GM10847 (cell line): Measurements from ENCODE around the gene SLC17A2.

Experiments
- POLR2A ChIP-seq: IDR thresholded peaks from 2 replicates; pipeline ENCODE4 v1.6.1; 2011; ENCODE audit not compliant: insufficient read length; ENCODE audit errors: extremely low read depth

The SLC17A2 gene

GRCh38 chr6:25960734-25961133 lies 30.2 kb upstream of the SLC17A2 start:
- no peak for TF ChIP-seq POLR2A

GRCh38 chr6:25959890-25960536 lies 29.5 kb upstream of the SLC17A2 start:
- no peak for TF ChIP-seq POLR2A

DNA sequence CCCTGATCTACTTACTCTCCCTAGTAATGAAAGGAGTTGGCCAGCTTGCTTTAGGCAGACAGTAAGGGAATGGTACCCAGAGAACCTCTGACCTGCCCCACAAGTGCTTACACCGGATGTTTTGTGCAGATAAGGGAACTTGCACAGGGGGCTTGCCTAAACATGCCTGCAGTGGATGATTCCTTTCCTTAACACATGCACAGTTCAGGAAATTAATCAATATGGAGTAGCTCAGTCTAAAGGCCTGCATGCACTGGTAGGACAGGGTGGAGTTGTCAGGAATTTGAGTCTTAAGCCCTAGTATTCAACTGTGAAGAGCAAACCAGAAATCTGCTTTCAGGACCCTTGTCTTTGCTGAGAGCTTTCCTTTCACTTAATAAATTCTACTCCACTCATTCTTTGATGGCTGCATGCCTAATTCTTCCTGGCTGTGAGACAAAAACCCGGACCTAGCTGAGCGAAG lies 28.2 kb upstream of the SLC17A2 start:
- TF ChIP-seq POLR2A, result no peak

GRCh38 chr6:25956226-25956625 lies 25.7 kb upstream of the SLC17A2 start:
- TF ChIP-seq POLR2A, result no peak

- TF ChIP-seq POLR2A, result no peak
Observed at GRCh38 chr6:25954756-25955155, 24.3 kb upstream of the SLC17A2 start.

- TF ChIP-seq POLR2A, result no peak
Observed at GRCh38 chr6:25953733-25954132, 23.2 kb upstream of the SLC17A2 start.

- TF ChIP-seq POLR2A, result no peak
Observed at GRCh38 chr6:25952535-25952934, 22.0 kb upstream of the SLC17A2 start.

DNA sequence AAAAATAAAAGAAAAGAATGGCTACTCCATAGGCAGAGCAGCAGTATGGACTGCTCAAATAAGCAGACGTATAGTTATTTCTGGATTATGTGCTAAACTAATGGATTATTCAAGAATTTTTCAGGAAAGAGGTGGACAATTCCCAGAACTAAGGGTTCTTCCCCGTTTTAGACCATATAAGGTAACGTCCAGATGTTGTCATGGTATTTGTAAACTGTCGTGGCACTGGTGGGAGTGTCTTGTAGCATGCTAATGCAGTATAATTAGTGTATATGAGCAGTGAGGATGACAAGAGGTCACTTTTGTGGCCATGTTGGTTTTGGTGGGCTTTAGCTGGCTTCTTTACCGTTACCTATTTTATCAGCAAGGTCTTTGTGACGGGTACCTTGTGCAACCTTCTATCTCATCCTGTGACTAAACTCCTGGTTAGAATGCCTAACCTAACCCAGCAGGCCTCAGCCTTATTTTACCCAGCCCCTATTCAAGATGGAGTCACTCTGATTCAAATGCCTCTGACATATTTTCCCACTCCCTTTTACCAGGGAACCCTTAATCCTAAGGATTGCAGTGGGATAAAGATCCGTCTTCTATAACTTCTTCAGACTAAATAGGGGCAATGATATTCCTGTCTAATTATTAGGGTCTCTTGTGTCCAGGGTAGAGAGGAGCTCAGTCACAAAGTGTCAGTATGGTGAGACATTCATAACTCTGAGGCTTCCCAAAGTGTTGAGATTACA lies 21.0 kb upstream of the SLC17A2 start:
- TF ChIP-seq POLR2A, result no peak

GRCh38 chr6:25950297-25950696 lies 19.8 kb upstream of the SLC17A2 start:
- TF ChIP-seq POLR2A, result no peak

GRCh38 chr6:25949695-25950094 lies 19.2 kb upstream of the SLC17A2 start:
- TF ChIP-seq POLR2A, result no peak

- TF ChIP-seq POLR2A, result no peak
Observed at GRCh38 chr6:25946631-25947030, 16.1 kb upstream of the SLC17A2 start.

DNA sequence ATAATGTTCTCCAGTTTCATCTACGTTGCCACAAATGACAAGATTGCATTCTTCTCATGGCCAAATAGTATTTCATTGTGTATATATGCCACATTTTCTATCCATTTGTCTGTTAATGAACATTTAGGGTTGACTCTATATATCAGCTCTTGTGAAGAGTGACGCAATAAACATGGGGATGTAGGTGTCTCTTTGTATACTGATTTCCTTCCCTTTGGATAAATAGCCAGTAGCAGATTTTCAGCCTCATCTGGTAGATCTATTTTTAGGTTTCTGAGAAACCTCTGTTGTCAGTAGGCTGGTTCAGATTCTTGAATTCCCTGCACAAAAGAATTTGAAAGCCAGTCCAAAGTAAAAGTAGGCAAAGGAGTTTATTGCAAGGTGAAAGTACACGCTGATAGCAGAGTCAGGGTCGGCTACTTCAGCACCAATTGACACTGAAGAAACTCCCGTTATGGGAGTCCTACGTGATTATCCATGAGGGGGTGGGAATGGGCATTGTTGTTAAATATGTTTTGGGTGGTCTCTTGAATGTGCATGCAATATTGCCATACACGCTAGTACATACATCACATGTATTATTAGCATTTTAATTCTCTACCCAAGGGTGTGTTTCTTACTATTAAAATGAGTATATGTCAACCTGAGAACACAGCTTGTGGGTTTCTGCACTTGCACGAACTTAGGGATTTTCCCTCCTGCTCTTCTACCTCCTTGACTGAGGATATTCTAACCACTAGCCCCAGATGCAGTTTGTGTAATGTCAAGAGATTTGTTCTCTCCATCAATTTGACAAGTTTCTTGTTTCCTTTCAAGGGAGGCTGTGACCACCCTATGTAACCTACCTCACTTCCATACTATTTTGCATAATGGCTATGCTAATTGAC lies 14.4 kb upstream of the SLC17A2 start:
- TF ChIP-seq POLR2A, result no peak

GRCh38 chr6:25943887-25944286 lies 13.4 kb upstream of the SLC17A2 start:
- TF ChIP-seq POLR2A, result no peak

DNA sequence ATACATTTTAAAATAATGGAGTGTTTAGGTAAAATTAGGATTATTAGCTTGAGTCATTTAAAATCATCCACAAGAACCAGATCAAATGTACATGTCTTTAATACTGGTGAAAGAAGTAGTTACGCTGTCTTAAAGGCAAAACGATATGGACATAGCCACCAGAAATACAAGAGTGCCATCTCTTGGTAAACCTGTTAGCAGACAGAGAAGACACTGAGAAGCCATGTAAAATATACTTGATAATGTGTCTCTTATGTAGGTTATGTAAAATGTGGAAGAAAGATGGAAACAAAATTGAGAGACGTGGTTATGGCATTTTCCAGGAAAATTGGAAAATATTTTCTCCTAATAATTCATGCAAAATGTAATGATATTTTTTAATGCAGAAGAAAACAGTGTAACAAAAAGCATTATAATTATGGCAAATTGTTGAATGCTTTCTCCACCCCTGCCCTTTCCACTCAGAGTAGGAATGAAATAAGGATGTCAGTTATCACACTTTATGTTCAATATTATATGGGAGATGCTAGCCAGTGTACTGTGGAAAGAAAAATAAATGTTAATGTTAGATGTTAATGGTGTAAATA lies 12.2 kb upstream of the SLC17A2 start:
- TF ChIP-seq POLR2A, result no peak

- no peak for TF ChIP-seq POLR2A
Observed at GRCh38 chr6:25939593-25939992, 9.1 kb upstream of the SLC17A2 start.
